GM23338 (cell line): ENCODE data around the gene GPATCH11.

Experiments
- CREB1 ChIP-seq: fragments of 250-450 bp; sonication (Bioruptor Pico); IDR thresholded peaks from 2 replicates; pipeline ENCODE4 v1.5.0; 2020; ENCODE audit warnings: low read depth, mild to moderate bottlenecking, moderate library complexity
- EZH2 ChIP-seq: fragments of 200-600 bp; sonication (generic); IDR thresholded peaks from one replicate; pipeline ENCODE4 v1.8.0; 2017; ENCODE audit warnings: antibody characterized with exemption, mild to moderate bottlenecking, low read depth; ENCODE audit not compliant: unreplicated experiment
- EZH2phosphoT487 ChIP-seq: fragments of 200-600 bp; sonication (generic); IDR thresholded peaks from one replicate; pipeline ENCODE4 v1.8.1; 2018; ENCODE audit warnings: antibody characterized with exemption; ENCODE audit not compliant: unreplicated experiment
- POLR2AphosphoS5 ChIP-seq: IDR thresholded peaks from 2 replicates; pipeline ENCODE4 v1.6.1; 2016; ENCODE audit warnings: antibody characterized with exemption, low read depth
- TF ChIP-seq, protein P1 (sequence below), 2 experiments: fragments of 200-600 bp in 1 of 2; sonication (generic) in 1 of 2; conservative IDR thresholded peaks; 2 replicates each; pipeline versions ENCODE4 v1.5.1 to v1.6.1; 2016 to 2017; ENCODE audit warnings: antibody characterized with exemption in 2 of 2, low read depth in 2 of 2, mild to moderate bottlenecking in 2 of 2, moderate library complexity in 1 of 2
- TF ChIP-seq, protein P2 (sequence below): IDR thresholded peaks from one replicate; pipeline ENCODE4 v1.6.1; 2018; ENCODE audit warnings: antibody characterized with exemption; ENCODE audit not compliant: unreplicated experiment
- TF ChIP-seq, protein P3 (sequence below): IDR thresholded peaks from 2 replicates; pipeline ENCODE4 v1.6.1; 2016; ENCODE audit warnings: antibody characterized with exemption

DNA sequence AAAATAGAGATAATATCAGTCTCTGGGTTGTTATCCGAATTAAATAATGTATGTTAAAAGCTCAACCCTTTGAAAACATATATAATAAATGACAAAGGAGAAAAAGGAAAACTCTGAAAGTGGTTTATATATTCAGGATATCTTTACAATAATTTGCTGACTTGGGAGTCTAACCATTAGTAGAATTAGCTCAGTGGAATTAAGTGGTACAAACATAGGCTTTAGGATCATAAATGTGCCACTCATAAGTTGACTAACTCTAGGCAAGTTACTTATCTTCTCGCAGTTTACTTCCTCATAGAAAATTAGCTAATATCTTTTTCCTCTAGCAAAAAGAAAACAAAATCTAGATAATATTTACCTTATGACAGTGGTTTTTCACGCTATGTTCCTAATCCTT, 44.7 kb upstream of the GPATCH11 start:
- no peak for TF ChIP-seq CREB1 (CRISPR knock-in tag)
- TF ChIP-seq, protein P1, sequence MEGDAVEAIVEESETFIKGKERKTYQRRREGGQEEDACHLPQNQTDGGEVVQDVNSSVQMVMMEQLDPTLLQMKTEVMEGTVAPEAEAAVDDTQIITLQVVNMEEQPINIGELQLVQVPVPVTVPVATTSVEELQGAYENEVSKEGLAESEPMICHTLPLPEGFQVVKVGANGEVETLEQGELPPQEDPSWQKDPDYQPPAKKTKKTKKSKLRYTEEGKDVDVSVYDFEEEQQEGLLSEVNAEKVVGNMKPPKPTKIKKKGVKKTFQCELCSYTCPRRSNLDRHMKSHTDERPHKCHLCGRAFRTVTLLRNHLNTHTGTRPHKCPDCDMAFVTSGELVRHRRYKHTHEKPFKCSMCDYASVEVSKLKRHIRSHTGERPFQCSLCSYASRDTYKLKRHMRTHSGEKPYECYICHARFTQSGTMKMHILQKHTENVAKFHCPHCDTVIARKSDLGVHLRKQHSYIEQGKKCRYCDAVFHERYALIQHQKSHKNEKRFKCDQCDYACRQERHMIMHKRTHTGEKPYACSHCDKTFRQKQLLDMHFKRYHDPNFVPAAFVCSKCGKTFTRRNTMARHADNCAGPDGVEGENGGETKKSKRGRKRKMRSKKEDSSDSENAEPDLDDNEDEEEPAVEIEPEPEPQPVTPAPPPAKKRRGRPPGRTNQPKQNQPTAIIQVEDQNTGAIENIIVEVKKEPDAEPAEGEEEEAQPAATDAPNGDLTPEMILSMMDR (conservative IDR thresholded peaks at IDR 0.05; ENCODE audit: low read depth in 2 of 2): no peak
- TF ChIP-seq, protein P2, sequence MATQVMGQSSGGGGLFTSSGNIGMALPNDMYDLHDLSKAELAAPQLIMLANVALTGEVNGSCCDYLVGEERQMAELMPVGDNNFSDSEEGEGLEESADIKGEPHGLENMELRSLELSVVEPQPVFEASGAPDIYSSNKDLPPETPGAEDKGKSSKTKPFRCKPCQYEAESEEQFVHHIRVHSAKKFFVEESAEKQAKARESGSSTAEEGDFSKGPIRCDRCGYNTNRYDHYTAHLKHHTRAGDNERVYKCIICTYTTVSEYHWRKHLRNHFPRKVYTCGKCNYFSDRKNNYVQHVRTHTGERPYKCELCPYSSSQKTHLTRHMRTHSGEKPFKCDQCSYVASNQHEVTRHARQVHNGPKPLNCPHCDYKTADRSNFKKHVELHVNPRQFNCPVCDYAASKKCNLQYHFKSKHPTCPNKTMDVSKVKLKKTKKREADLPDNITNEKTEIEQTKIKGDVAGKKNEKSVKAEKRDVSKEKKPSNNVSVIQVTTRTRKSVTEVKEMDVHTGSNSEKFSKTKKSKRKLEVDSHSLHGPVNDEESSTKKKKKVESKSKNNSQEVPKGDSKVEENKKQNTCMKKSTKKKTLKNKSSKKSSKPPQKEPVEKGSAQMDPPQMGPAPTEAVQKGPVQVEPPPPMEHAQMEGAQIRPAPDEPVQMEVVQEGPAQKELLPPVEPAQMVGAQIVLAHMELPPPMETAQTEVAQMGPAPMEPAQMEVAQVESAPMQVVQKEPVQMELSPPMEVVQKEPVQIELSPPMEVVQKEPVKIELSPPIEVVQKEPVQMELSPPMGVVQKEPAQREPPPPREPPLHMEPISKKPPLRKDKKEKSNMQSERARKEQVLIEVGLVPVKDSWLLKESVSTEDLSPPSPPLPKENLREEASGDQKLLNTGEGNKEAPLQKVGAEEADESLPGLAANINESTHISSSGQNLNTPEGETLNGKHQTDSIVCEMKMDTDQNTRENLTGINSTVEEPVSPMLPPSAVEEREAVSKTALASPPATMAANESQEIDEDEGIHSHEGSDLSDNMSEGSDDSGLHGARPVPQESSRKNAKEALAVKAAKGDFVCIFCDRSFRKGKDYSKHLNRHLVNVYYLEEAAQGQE: no peak
- TF ChIP-seq POLR2AphosphoS5: no peak
- TF ChIP-seq EZH2phosphoT487: no peak
- TF ChIP-seq, protein P3, sequence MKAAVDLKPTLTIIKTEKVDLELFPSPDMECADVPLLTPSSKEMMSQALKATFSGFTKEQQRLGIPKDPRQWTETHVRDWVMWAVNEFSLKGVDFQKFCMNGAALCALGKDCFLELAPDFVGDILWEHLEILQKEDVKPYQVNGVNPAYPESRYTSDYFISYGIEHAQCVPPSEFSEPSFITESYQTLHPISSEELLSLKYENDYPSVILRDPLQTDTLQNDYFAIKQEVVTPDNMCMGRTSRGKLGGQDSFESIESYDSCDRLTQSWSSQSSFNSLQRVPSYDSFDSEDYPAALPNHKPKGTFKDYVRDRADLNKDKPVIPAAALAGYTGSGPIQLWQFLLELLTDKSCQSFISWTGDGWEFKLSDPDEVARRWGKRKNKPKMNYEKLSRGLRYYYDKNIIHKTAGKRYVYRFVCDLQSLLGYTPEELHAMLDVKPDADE: no peak
- TF ChIP-seq EZH2: no peak
